Lung microvascular endothelial cell (primary cell): ENCODE measurements around the gene POFUT2. TPM values are rescaled to one million over a fixed set of nuclear protein-coding genes. Genes with fewer than 3 reads are reported as not detected.
A peak's percentile ranks its signal among the peaks of the same experiment; 100 is the strongest.
"Not testable (repeated sequence)": the region's sequence is repeated elsewhere in the genome, so short reads cannot be mapped to it uniquely, and the experiment has no call there.

Experiments used
- DNase-seq, 2 donors: peaks; one replicate each; pipeline versions ENCODE4 v3.0.0 to v3.0.0-alpha.2; 2010; ENCODE audit warnings: low read depth in 2 of 2
- total RNA-seq: library from RNA; depleted of rRNA; stranded (reverse); fragments of >200 nt; gene quantifications from 2 replicates; pipeline ENCODE4 v1.2.1, GENCODE V29; 2014

The POFUT2 gene
- total RNA-seq, 1 donor from 2014 or later = 15.7 TPM

DNA sequence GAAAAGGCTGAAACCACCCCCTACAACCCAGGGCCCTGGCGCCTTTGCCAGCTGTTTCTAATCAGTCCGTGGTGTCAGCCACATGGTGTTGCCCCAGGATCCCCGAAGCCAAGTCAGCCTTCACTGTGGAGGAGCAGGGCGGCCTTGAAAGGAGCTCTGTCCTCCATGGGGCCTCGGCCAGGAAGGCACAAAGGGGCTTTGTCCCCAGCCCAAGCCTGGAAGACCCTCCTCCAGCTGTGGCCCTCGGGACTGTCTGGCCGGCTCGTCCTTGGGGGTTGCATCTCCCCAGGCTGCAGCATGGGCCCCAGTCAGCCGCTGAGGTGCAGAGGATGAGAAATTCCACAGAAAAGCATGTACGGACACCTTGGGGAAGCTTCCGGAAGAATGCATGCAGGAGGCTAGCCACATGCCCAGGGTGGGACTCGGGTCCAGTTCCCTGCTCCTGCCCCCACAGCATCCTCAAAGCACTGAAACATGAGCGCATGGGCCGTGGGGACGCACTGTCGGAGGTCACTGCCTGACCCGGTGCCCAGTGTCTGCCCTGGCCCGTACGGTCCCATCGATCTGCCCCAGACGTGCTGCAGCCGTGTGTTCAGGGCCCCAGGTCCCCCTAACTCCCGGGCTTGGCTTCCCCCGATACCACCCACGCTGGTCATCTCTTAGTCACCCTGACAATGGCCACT lies 38.6 kb upstream of the POFUT2 start:
- no peak for DNase-seq

DNA sequence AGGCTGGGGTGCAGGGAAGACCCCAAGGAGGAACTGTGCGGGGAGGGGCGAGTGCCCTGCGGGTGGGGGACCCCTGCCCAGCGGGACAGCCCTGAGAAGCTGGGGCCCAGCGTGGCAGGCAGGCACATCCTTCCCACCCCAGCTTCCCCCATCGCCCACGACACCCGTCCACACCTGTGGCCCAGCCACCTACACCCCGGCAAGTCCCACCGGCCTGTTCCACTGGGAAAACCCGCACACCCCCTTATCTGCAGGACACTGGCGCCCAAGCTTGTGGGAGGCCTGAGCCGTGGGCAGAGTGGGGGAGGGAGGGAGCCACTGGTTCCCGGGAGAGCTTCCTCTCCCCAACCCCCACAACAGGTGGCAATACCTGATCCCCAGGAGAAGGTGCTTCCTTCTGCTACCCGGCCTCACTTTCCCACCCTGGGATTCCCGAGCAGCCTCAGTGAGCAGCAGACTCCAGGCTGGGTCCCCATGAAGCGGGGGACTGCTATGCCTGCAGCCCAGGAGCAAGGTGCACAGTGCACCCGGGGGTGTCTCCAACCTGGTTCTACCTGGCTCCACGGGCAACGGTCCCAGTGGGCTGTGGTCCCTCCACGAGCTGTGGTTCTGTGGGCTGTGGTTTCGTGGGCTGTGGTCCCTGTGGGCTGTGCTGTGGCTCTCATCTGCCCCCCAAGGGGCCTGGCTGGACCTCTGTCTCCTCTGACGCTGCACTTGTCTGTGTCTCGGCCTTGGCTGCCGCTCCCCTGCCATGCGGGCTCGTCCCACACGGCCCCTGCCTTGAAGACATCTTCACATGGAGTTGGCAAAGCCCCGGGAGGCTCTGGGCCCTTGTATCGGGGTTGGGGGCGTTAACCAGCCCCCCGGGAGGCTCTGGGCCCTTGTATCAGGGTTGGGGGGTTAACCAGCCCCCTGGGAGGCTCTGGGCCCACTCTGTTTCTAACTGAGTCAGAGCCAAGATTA lies 37.8 kb upstream of the POFUT2 start:
- DNase-seq = no peak

GRCh38 chr21:45324489-45325205 lies 37.0 kb upstream of the POFUT2 start:
- DNase-seq = peak; percentile 50 to 69

- no peak for DNase-seq
These were observed 36.0 kb upstream of the POFUT2 start for GRCh38 chr21:45323487-45324311.

- DNase-seq = no peak
These were observed 35.3 kb upstream of the POFUT2 start for GRCh38 chr21:45322960-45323461.

DNA sequence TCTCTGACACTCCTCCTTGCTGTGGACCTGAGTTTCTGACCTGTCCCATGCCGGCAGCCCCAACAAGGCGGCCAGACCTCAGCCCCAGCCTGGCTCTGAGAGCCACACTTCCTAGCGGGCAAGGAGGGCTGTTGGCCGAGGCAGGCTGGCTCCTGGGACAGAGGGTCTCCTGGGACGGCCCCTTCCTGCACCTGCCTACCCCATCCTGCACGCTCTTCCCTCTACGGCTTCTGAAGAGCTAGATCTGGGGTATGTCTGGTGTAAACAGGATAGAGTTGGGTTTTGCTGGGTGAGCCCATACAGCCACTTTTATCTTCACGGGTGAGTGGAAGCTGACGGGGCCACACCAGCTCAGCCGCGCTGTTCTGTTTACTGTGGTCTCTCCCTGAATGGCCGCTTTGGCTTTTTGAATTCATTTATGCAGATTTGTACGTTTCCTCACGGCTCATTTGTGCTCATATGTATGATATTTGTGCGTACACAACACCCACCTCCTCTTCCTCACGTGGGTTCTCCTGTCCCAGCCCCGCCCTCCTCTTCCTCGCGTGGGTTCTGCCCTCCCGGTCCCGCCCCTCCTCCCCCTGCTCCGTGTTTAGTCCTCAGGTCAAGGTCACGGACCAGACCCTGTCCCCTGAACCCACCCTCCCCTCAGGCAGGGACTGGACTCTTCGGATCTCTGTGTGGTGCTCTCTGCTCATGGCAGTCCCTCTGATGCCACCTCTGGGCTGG lies 34.7 kb upstream of the POFUT2 start:
- no peak for DNase-seq

DNA sequence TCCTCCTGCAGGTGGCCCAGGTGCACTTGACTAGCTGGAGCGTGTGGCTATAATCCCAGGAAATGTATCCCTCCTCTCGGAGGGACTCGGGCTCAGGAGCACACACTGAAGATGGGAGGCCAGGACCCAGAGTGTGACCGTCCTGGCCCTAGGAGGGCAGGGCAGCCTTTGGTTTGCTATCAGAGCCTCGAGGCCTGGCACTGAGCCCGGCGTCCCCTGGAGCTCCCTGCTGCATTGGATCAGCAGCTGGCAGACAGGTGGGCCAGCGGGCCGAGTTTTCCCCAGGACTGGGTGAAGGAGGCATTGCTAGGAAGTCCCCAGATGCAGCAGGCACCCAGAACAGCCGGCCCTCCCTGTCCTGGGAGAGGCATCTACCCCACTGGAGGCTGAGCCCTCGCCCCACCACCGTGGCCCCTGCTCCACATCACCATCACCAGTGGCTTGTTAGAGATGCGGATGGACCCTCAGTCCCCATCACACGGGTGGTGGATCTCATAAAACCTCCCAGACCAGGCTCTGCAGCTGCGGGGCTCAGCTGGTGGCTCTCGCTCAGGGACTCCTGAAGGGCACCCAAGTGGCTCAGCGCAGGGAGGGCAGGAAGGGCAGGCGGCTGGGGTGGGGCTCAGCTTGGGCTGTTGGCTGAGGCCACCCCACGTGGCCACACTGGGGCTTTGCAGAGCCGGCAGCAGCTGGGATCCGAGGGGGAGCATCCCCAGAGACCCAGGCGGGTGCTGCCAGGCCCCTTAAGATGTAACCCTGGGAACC lies 32.7 kb upstream of the POFUT2 start:
- no peak for DNase-seq

DNA sequence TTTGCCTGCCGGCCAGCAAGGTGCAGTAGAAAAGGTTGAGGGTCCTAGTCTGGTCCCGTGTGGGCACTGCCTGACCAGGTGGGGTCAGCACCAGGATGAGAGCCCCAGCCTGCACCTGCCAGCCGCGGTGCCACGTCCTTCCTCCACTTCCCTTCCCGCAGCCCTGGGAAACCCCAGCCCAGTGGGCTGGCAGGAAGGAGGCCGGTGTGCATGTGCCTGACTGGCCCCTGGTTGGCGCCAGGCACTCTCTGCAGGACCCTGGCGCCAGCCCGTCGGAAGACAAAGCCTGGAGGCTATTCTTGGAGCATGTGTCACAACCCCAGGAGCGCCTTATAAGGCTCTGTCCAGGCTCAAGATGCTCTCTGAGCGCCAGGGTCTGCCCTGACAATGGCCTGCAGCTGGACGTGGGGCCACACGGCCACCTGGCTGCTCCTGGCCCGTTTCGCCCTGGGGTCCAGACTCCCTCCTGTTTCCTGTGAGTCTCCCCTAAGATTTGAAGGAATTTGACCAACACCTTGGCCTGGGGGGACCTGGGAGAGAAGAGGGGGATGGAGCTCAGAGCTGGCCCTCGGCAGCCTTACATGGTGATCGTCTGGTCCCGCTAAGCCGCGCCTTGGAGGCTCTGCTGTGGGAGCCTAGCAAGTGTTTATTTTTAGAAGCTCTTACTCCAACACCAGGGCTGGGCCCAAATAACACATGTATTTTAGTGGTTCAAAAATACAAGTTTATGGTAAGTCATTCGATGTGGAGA lies 31.9 kb upstream of the POFUT2 start:
- peak; percentile 75 to 94 for DNase-seq

DNA sequence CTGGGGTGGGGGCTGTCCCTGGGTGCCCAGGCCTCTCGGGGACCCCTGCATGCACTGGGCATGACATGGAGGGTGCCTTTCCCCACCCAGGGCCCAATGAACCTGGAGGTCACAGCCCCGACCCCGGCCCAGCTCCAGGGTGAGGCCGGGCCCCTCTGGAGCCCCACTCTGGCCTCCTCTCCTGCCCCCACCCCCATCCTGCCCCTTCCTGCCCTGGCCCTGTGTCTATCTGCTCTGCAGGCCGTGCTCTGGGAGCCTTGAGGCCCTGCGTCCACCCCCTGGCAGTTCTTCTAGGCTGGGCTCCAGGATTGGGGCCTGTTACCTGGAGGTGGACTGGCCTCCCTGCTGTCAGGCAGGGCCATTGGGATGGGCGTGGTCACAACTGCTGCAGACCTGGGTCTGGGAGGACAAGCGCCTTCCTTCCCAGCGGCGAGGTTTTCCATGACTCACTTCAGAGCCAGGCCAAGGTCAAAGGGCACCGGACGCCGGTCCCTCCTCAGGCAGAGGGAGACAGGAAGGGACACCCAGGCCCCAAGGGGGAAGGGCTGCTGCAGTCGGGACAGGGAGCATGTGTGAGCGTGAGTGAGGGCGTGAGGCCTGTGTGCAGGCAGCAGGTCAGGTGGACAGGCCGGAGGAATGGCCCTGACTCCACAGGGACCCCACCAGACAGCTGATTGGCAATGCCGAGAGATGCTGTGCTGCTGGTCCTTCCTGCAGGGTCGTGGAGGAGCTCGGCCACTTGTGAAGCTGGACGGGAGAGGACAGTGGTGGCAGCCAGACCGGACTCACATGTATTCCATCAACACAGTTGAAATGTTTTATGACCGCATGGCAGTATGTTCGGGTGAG lies 31.1 kb upstream of the POFUT2 start:
- DNase-seq = peak; percentile 81 to 97

DNA sequence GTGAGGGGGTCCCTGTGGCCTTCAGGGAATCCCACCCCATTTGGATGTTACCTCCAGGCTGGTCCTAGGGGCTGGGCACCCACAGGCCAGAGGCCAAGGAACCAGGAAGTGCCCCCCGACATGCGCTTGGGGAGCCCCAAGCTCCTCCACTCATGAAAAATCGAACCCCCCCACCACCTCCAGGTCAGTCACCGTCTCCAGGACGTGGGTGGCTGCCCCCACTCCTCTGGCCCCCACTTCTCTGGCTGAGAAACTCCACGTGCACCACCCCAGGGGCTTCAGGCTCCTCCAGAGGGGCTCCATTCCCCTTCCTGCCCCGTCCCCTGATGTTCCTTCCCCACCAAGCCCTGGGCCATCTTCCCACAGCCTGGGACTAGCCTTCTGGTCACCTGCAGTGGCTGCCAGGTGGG lies 30.5 kb upstream of the POFUT2 start:
- no peak for DNase-seq

DNA sequence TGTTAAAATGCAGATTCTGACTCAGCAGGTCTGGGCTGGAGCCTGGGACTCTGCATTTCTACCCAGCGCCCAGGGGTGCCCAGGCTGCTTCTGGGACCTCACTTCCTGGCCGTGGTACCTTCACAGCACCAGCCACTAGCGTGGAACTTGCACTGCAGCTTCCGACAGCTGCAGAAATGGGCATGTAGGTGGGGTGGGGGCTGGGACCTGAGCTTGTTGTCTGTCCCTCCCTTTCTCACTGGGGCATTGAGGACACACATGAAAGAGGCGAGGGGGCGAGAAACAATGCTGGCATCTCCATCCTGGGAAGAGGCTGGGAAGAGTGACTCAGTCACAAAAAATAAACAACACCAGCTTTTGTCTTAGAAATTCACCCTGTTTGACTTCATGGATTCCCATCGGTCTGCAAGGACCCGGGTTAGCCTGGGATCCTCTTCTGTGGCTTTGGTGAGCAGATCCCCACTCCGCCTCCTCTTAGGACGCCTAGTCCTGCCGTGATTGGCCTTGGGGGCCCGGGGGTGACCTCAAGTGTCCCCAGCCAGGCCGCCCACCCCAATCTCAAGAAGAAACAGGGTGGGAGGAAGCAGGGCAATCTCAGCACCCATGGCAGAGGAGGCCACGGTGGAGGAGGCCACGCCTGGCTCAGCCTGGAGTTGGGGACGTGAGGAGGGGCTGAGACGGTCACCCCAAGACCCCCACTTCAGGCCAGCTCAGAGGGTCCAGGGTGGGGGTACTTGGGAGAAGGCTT lies 29.9 kb upstream of the POFUT2 start:
- DNase-seq = peak; percentile 37 to 94

DNA sequence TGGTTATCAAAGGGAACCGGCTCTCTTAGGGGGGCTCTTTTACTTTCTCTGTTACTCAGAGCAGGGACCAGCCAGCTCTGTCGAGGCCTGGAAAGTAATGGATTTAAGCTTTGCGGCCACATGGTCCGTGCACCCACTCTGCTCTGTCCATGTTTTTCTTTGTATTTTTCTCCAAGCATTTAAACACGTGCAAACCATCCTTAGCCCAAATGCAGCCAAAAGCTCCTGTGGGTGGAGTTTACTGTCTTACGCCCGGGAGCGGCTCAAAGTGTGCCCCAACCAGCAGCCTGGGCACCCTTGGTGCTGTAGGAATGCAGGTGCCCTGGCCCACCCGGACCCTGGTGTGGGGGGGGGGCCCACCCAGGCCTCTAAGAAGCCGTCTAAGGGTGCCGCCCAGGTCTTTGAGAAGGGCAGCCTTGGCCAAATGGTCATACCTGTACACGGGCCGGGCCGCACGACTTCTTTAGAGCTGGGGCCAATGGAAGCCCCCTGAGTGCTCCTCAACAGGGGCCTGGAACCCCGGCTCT lies 29.2 kb upstream of the POFUT2 start:
- no peak for DNase-seq

DNA sequence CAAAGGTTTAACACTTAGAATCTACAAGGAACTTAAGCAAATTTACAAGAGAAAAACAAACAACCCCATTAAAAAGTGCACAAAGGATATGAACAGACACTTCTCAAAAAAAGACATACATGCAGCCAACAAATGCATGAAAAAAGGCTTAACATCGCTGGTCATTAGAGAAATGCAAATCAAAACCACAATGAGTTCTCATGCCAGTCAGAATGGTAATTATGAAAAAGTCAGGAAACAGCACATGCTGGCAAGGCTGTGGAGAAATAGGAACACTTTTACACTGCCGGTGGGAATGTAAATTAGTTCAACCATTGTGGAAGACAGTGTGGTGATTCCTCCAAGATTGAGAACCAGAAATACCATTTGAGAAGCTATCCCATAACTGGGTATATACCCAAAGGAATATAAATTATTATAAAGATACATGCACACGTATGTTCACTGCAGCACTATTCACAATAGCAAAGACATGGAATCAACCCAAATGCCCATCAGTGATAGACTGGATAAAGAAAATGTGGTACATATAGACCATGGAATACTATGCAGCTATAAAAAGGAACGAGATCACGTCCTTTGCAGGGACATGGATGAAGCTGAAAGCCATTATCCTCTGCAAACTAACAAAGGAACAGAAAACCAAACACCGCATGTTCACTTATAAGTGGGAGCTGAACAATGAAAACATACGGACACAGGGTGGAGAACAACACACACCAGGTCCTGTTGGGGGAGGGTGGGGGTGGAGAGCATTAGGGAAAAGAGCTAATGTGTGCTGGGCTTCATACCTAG lies 28.2 kb upstream of the POFUT2 start:
- not testable (repeated sequence) for DNase-seq

DNA sequence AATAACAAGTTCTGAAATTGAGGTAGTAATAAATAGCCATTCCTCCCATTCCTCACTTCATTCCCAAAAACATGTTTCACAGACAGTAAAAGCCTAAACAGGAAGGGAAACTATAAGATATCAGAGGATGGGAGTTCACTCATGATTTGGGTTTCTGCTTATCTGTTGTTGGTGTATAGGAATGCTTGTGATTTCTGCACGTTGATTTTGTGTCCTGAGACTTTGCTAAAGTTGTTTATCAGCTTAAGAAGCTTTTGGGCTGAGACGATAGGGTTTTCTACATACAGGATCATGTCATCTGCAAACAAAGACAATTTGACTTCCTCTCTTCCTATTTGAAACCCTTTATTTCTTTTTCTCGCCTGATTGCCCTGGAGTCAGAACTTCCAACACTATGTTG lies 26.0 kb upstream of the POFUT2 start:
- no peak for DNase-seq

GRCh38 chr21:45313015-45313414 lies 25.3 kb upstream of the POFUT2 start:
- DNase-seq = no peak

- DNase-seq = no peak
These were observed 24.6 kb upstream of the POFUT2 start for GRCh38 chr21:45312296-45312695.
